Measurements from ENCODE around the gene TUBGCP2. TPM values are rescaled to one million over a fixed set of nuclear protein-coding genes. Genes with fewer than 3 reads are reported as not detected.

The TUBGCP2 gene
- total and polyA plus RNA-seq, 9 of the 15 experiments (the other 6 are each of a cell fraction or from before 2014, with no cell fraction given): 4.3 to 56.6 (median 28.4) TPM

DNA sequence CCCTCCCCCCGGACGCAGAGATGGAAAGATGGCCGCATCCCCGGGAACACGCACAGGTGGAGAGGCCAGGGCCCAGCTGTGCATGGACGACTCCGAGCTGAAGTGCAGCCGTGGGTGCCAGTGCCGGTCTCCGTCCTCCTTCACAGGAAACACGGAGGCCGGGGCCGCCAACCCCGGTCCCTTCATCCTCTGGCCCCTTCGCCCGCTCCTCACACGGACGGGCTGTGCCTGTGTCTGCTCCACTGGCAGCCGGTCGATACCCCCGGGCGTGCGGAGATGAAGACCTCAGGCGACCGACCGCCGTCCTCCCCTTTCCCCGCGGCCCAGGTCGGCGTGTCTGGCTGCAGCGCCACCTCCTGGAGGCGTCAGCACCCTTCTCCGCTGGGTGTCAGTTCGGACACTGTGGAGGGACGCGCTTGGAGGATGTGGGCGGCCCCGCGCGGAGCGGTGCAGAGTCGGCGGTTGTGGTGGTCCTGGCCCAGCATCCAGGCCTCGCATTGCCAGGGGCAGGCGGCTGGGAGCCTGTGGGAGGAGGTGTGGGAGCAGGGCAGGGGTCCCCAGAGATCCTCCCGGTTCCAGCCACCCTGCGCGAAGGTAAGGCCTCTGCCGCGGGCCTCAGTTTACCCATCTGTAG lies 9.9 kb upstream of the TUBGCP2 start (continued):
- TF ChIP-seq STAG1 (CRISPR knock-in tag; IDR thresholded peaks at IDR 0.05; ENCODE audit: borderline replicate concordance) (peak; percentile 54; the same call in 1 of the 2 replicates), RCOR1 (IDR thresholded peaks at IDR 0.05; ENCODE audit: borderline replicate concordance in 1 of 2, low read depth in 2 of 2, low read length in 2 of 2) (peak in 1 of 2 experiments; percentile 53; a peak in 1 of 4 replicates), MTA2 (IDR thresholded peaks at IDR 0.05; ENCODE audit: low read depth) (no peak), RAD21 (CRISPR knock-in tag; conservative IDR thresholded peaks at IDR 0.05 in 1 of 2, IDR thresholded peaks at IDR 0.05 in 1 of 2) (peak; percentile 40 to 61), ZNF696 (CRISPR knock-in tag; conservative IDR thresholded peaks at IDR 0.05) (no peak), PCBP1 (IDR thresholded peaks at IDR 0.05; ENCODE audit: low read depth, low read length, poor library complexity, severe bottlenecking) (peak; percentile 13), BCOR (IDR thresholded peaks at IDR 0.05) (peak; percentile 59), CREM (IDR thresholded peaks at IDR 0.05; ENCODE audit: low read depth) (peak; percentile 73), GABPB1 (CRISPR knock-in tag; IDR thresholded peaks at IDR 0.05) (peak; percentile 52; the same call in 1 of the 2 replicates), RBFOX2 (IDR thresholded peaks at IDR 0.05; ENCODE audit: low read depth, low read length) (peak; percentile 63), SAFB (IDR thresholded peaks at IDR 0.05; ENCODE audit: borderline replicate concordance, low read depth, low read length) (peak; percentile 69; the same call in 1 of the 2 replicates), BHLHE40 (IDR thresholded peaks at IDR 0.05; ENCODE audit: low read length) (peak; percentile 50; the same call in 1 of the 2 replicates), ZNF263 (CRISPR knock-in tag; IDR thresholded peaks at IDR 0.05; ENCODE audit: borderline replicate concordance) (peak; percentile 99), ATF1 (CRISPR knock-in tag; IDR thresholded peaks at IDR 0.05) (no peak), ATF1 (tag; IDR thresholded peaks at IDR 0.05) (no peak), SPI1 (IDR thresholded peaks at IDR 0.05; ENCODE audit: borderline replicate concordance, low read depth, low read length) (no peak), ZNF3 (CRISPR knock-in tag; IDR thresholded peaks at IDR 0.05) (no peak), FIP1L1 (IDR thresholded peaks at IDR 0.05; ENCODE audit: low read depth, low read length, poor library complexity, severe bottlenecking) (peak; percentile 66), GABPA (tag; conservative IDR thresholded peaks at IDR 0.05; ENCODE audit: low read depth) (no peak)
- TF ChIP-seq, protein P1, sequence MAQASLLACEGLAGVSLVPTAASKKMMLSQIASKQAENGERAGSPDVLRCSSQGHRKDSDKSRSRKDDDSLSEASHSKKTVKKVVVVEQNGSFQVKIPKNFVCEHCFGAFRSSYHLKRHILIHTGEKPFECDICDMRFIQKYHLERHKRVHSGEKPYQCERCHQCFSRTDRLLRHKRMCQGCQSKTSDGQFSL (CRISPR knock-in tag; IDR thresholded peaks at IDR 0.05): 0 out of 2 replicates have a peak, but pooled peaks have one; percentile 18
- TF ChIP-seq, protein P1 (tag; IDR thresholded peaks at IDR 0.05): no peak
- TF ChIP-seq, protein P2, sequence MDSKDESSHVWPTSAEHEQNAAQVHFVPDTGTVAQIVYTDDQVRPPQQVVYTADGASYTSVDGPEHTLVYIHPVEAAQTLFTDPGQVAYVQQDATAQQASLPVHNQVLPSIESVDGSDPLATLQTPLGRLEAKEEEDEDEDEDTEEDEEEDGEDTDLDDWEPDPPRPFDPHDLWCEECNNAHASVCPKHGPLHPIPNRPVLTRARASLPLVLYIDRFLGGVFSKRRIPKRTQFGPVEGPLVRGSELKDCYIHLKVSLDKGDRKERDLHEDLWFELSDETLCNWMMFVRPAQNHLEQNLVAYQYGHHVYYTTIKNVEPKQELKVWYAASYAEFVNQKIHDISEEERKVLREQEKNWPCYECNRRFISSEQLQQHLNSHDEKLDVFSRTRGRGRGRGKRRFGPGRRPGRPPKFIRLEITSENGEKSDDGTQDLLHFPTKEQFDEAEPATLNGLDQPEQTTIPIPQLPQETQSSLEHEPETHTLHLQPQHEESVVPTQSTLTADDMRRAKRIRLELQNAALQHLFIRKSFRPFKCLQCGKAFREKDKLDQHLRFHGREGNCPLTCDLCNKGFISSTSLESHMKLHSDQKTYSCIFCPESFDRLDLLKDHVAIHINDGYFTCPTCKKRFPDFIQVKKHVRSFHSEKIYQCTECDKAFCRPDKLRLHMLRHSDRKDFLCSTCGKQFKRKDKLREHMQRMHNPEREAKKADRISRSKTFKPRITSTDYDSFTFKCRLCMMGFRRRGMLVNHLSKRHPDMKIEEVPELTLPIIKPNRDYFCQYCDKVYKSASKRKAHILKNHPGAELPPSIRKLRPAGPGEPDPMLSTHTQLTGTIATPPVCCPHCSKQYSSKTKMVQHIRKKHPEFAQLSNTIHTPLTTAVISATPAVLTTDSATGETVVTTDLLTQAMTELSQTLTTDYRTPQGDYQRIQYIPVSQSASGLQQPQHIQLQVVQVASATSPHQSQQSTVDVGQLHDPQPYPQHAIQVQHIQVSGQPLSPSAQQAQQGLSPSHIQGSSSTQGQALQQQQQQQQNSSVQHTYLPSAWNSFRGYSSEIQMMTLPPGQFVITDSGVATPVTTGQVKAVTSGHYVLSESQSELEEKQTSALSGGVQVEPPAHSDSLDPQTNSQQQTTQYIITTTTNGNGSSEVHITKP (IDR thresholded peaks at IDR 0.05; ENCODE audit: partially characterized antibody): peak; percentile 85
- TF ChIP-seq, protein P3, sequence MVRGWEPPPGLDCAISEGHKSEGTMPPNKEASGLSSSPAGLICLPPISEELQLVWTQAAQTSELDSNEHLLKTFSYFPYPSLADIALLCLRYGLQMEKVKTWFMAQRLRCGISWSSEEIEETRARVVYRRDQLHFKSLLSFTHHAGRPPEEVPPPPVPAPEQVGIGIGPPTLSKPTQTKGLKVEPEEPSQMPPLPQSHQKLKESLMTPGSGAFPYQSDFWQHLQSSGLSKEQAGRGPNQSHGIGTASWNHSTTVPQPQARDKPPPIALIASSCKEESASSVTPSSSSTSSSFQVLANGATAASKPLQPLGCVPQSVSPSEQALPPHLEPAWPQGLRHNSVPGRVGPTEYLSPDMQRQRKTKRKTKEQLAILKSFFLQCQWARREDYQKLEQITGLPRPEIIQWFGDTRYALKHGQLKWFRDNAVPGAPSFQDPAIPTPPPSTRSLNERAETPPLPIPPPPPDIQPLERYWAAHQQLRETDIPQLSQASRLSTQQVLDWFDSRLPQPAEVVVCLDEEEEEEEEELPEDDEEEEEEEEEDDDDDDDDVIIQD (CRISPR knock-in tag; IDR thresholded peaks at IDR 0.05): no peak
